Endothelial cell of umbilical vein (primary cell): ENCODE measurements around the gene BCO2. TPM values are rescaled to one million over a fixed set of nuclear protein-coding genes. Genes with fewer than 3 reads are reported as not detected.
A peak's percentile ranks its signal among the peaks of the same experiment; 100 is the strongest.

Experiments used
- BruUV-seq: library from RNA; stranded (reverse); fragments of 400-500 nt; replicated peaks from 2 replicates; lab custom pipeline; 2021; lab: Mats Ljungman, UMichigan
- CTCF ChIA-PET: fragments of 300-600, 350-600 bp; sonication (Branson Sonifier 250); formaldehyde crosslinking; loops from one replicate; lab custom pipeline; 2021; ENCODE audit warnings: antibody characterized with exemption, inconsistent platforms; lab: Charles Lee
- POLR2A ChIA-PET: fragments of 300-600, 350-600 bp; sonication (Branson Sonifier 250); formaldehyde crosslinking; loops from one replicate; lab custom pipeline; 2021; ENCODE audit warnings: antibody characterized with exemption, inconsistent platforms; lab: Charles Lee
- DNase-seq: peaks from one replicate; pipeline ENCODE4 v3.0.0-alpha.2; 2011; ENCODE audit warnings: low read depth, low spot score
- FAIRE-seq: peaks from 2 replicates; lab custom pipeline; 2011; peaks lifted over from hg19 to GRCh38; lab: Jason Lieb, UNC
- H2AFZ ChIP-seq: 2 replicates; pipeline ENCODE4 v1.6.0; 2012; ENCODE audit warnings: low read depth, low read length, control low read depth, inconsistent platforms
- H3K27ac ChIP-seq: 2 replicates; pipeline ENCODE4 v1.5.1; 2011; ENCODE audit warnings: low read depth, mild to moderate bottlenecking, control low read depth, low read length, moderate library complexity; ENCODE audit not compliant: insufficient read depth
- H3K27me3 ChIP-seq, 2 experiments: 2 replicates each; pipeline versions ENCODE4 v1.6.0 to v1.6.1; 2011; ENCODE audit warnings: low read length in 2 of 2, mixed read lengths in 1 of 2; ENCODE audit not compliant: control insufficient read depth in 2 of 2, insufficient read depth in 2 of 2
- H3K36me3 ChIP-seq, 2 experiments: 2 replicates in 1 of 2; 3 replicates in 1 of 2; pipeline ENCODE4 v1.5.1; 2011; ENCODE audit warnings: low read length in 2 of 2, mild to moderate bottlenecking in 1 of 2, moderate library complexity in 1 of 2; ENCODE audit not compliant: control insufficient read depth in 2 of 2, insufficient read depth in 2 of 2; ENCODE audit errors: extremely low read depth in 1 of 2
- H3K4me1 ChIP-seq: 3 replicates; pipeline ENCODE4 v1.5.1; 2011; ENCODE audit warnings: mild to moderate bottlenecking, low read length; ENCODE audit not compliant: control insufficient read depth, insufficient read depth; ENCODE audit errors: extremely low read depth
- H3K4me2 ChIP-seq: 2 replicates; pipeline ENCODE4 v1.6.1; 2011; ENCODE audit warnings: low read length, control low read depth, mixed read lengths; ENCODE audit not compliant: insufficient read depth
- H3K4me3 ChIP-seq, 3 experiments: fragments of 200-600 bp in 1 of 3; sonication (generic), shearing (Covaris generic) in 1 of 3; replicated peaks in 1 of 3; 2 replicates each; pipeline ENCODE4 v1.5.1; 2011 to 2016; ENCODE audit warnings: control low read depth in 3 of 3, low read length in 3 of 3, mild to moderate bottlenecking in 2 of 3, inconsistent platforms in 1 of 3, low read depth in 1 of 3, moderate library complexity in 1 of 3; ENCODE audit not compliant: insufficient read depth in 1 of 3
- H3K79me2 ChIP-seq: 2 replicates; pipeline ENCODE4 v1.6.0; 2012; ENCODE audit warnings: low read length, inconsistent platforms; ENCODE audit not compliant: control insufficient read depth, insufficient read depth
- H3K9ac ChIP-seq: replicated peaks from 2 replicates; pipeline ENCODE3; 2011; ENCODE audit warnings: low read length, control low read depth; ENCODE audit not compliant: insufficient read depth; ENCODE audit errors: extremely low read depth
- H3K9me1 ChIP-seq: replicated peaks from 3 replicates; pipeline ENCODE4 v1.6.0; 2011; ENCODE audit warnings: mild to moderate bottlenecking, low read length; ENCODE audit not compliant: control insufficient read depth, insufficient read depth; ENCODE audit errors: extremely low read depth
- H3K9me3 ChIP-seq: replicated peaks from 2 replicates; pipeline ENCODE4 v1.5.1; 2012; ENCODE audit warnings: low read length, inconsistent platforms; ENCODE audit not compliant: control insufficient read depth, insufficient read depth
- H4K20me1 ChIP-seq: replicated peaks from 2 replicates; pipeline ENCODE3; 2011; ENCODE audit warnings: mild to moderate bottlenecking, low read length; ENCODE audit not compliant: control insufficient read depth, insufficient read depth; ENCODE audit errors: extremely low read depth
- CTCF ChIP-seq, 2 donors: IDR thresholded peaks; 1 replicate in 1 of 2; 2 replicates in 1 of 2; pipeline ENCODE4 v1.5.1; 2011; ENCODE audit warnings: low read length in 2 of 2, mild to moderate bottlenecking in 2 of 2, moderate library complexity in 2 of 2, control low read depth in 1 of 2, inconsistent platforms in 1 of 2, low read depth in 1 of 2; ENCODE audit not compliant: insufficient read depth in 1 of 2; ENCODE audit errors: extremely low read depth in 1 of 2
- EZH2 ChIP-seq: IDR thresholded peaks from 2 replicates; pipeline ENCODE4 v1.6.1; 2012; ENCODE audit warnings: borderline replicate concordance, low read depth, mild to moderate bottlenecking, moderate library complexity, low read length, inconsistent platforms; ENCODE audit not compliant: severe bottlenecking
- FOS ChIP-seq: IDR thresholded peaks from 2 replicates; pipeline ENCODE4 v1.6.1; 2011; ENCODE audit warnings: mild to moderate bottlenecking, low read length, moderate library complexity, borderline replicate concordance; ENCODE audit not compliant: insufficient read depth
- GATA2 ChIP-seq: IDR thresholded peaks from 2 replicates; pipeline ENCODE4 v1.7.0; 2011; ENCODE audit warnings: low read depth, mild to moderate bottlenecking, moderate library complexity, mixed read lengths, low read length; ENCODE audit not compliant: insufficient read length, insufficient read depth
- JUN ChIP-seq: IDR thresholded peaks from 2 replicates; pipeline ENCODE4 v1.6.1; 2011; ENCODE audit warnings: borderline replicate concordance, low read depth; ENCODE audit not compliant: insufficient read length, insufficient read depth
- MAX ChIP-seq: IDR thresholded peaks from 2 replicates; pipeline ENCODE4 v1.6.1; 2011; ENCODE audit not compliant: insufficient read depth, insufficient read length
- MYC ChIP-seq: IDR thresholded peaks from one replicate; pipeline ENCODE4 v1.6.1; 2011; ENCODE audit warnings: mild to moderate bottlenecking, low read depth, low read length
- POLR2A ChIP-seq: IDR thresholded peaks from 2 replicates; pipeline ENCODE4 v1.6.1; 2012; ENCODE audit warnings: low read depth, mild to moderate bottlenecking, control low read depth, low read length
- POLR2AphosphoS5 ChIP-seq: IDR thresholded peaks from 2 replicates; pipeline ENCODE4 v1.6.1; 2012; ENCODE audit warnings: low read depth, mild to moderate bottlenecking, control low read depth, low read length, moderate library complexity; ENCODE audit not compliant: insufficient read depth
- dilution Hi-C: fragments of 300-500 bp; cut with MboI; formaldehyde crosslinking; loops from one replicate; pipeline ENCODE4 v1.15.0; 2019; ENCODE audit warnings: low sequenced_read_pairs; ENCODE audit not compliant: extremely low pct_ligation_motif_present
- intact Hi-C: fragments of 100-400 bp; cut with micrococcal nuclease; formaldehyde crosslinking; loops from one replicate; pipeline ENCODE4 v1.10.0; 2022
- polyA plus RNA-seq, 4 experiments: library from polyadenylated mRNA; depleted of rRNA in 3 of 4; stranded (reverse) in 3 of 4; unstranded in 1 of 4; fragments of >200 nt; gene quantifications; 2 replicates each; pipeline versions ENCODE4 v1.2.1 to v1.2.3, GENCODE V29; 2011 to 2012; ENCODE audit warnings: missing spikeins in 1 of 4
- total RNA-seq: library from RNA; stranded (reverse); gene quantifications from 2 replicates; pipeline ENCODE4 v1.2.3, GENCODE V29; 2021

The BCO2 gene
- total and polyA plus RNA-seq, 2 donors (not counting 3 experiments of a cell fraction or from before 2014, with no cell fraction given): 0.58 to 1.9 TPM

- TF ChIP-seq MAX: no peak
- TF ChIP-seq POLR2AphosphoS5: no peak
- TF ChIP-seq GATA2: no peak
- no peak for TF ChIP-seq CTCF (IDR thresholded peaks at IDR 0.05; ENCODE audit: extremely low read depth in 1 of 2, insufficient read depth in 1 of 2, low read depth in 1 of 2, low read length in 2 of 2)
- intact Hi-C loops (loop anchor here (2.0 kb wide), 1 partner anchor 349 kb away; the partner anchor contains the start of genes CFAP68 and FDXACB1), dilution Hi-C loops (no loop called here)
- Histone ChIP-seq H3K9ac (no peak overlapping the region), H3K4me1 (peaks cover 10% of the 10 kb centered on the region), H4K20me1 (no peaks in the 10 kb centered on the region), H3K27ac (no peak overlapping the region), H2AFZ (no peak overlapping the region), H3K4me3 (peak overlapping the region in 2 of 3 experiments; percentile 73 to 77), H3K79me2 (peaks cover 22% of the 10 kb centered on the region), H3K9me3 (no peaks in the 10 kb centered on the region), H3K36me3 (peaks cover 7 to 10% of the 10 kb centered on the region in 2 experiments), H3K4me2 (peak overlapping the region; percentile 84), H3K9me1 (no peaks in the 10 kb centered on the region), H3K27me3 (no peaks in the 10 kb centered on the region)
- DNase-seq: no peak
- BruUV-seq: no TSS peak
- ChIA-PET POLR2A (no interaction called here), CTCF (interaction anchor here (0.6 to 3.2 kb wide), 2 partner anchors 53 to 1131 kb away, joined by 3 to 34 read pairs; no protein-coding TSS in a partner anchor)
- no peak for FAIRE-seq
These were observed 52.2 kb downstream of the BCO2 start for GRCh38 chr11:112227471-112227870.

GRCh38 chr11:112228706-112229105, 53.4 kb downstream of the BCO2 start:
- no peaks in the 10 kb centered on the region for H3K9me3 ChIP-seq
- no TSS peak for BruUV-seq
- CTCF ChIA-PET: interaction anchor here (1.3 kb wide), 1 partner anchor 8 kb away, joined by 4 read pairs; no protein-coding TSS in a partner anchor
- TF ChIP-seq CTCF (IDR thresholded peaks at IDR 0.05; ENCODE audit: extremely low read depth in 1 of 2, insufficient read depth in 1 of 2, low read depth in 1 of 2, low read length in 2 of 2) (no peak), MAX (no peak), EZH2 (no peak), POLR2AphosphoS5 (no peak), FOS (no peak), GATA2 (no peak), MYC (no peak), JUN (no peak), POLR2A (no peak)
- intact Hi-C loops (no loop called here), dilution Hi-C loops (no loop called here)
- no peaks in the 10 kb centered on the region for H3K9me1 ChIP-seq
- H3K4me3 ChIP-seq: no peak overlapping the region
- no peak overlapping the region for H3K4me2 ChIP-seq
- H3K36me3 ChIP-seq: peaks cover 7 to 19% of the 10 kb centered on the region in 2 experiments
- H3K79me2 ChIP-seq: peaks cover 22% of the 10 kb centered on the region
- no peak overlapping the region for H2AFZ ChIP-seq
- H3K9ac ChIP-seq: no peak overlapping the region
- no peak overlapping the region for H3K27ac ChIP-seq
- H3K4me1 ChIP-seq: peaks cover 10% of the 10 kb centered on the region
- FAIRE-seq (no peak), DNase-seq (no peak)
- H4K20me1 ChIP-seq: no peaks in the 10 kb centered on the region
- POLR2A ChIA-PET: no interaction called here
- no peaks in the 10 kb centered on the region for H3K27me3 ChIP-seq
